Thoracic aorta (tissue), 2 donors: ENCODE results near the gene LIPM. TPM values are rescaled to one million over a fixed set of nuclear protein-coding genes. Genes with fewer than 3 reads are reported as not detected.

Experiments
- ATAC-seq: fragments of 150-250 bp; one replicate; pipeline ENCODE4 v1.8.0; 2017; ENCODE audit warnings: low read depth; ENCODE audit not compliant: insufficient number of reproducible peaks, low FRiP score
- DNase-seq: peaks from one replicate; pipeline ENCODE4 v3.0.0-alpha.2; 2020; ENCODE audit warnings: low spot score
- H3K27ac ChIP-seq, 2 donors: fragments of 200-600 bp; sonication (generic); 1 replicate in 1 of 2; 2 replicates in 1 of 2; pipeline ENCODE4 v1.5.1; 2016; ENCODE audit warnings: mild to moderate bottlenecking in 2 of 2, moderate library complexity in 2 of 2
- H3K27me3 ChIP-seq: fragments of 200-600 bp; sonication (generic); replicated peaks from 2 replicates; pipeline ENCODE4 v1.6.0; 2016; ENCODE audit warnings: mild to moderate bottlenecking; ENCODE audit not compliant: insufficient read depth
- H3K36me3 ChIP-seq: fragments of 200-600 bp; sonication (generic); one replicate; pipeline ENCODE4 v1.5.1; 2016
- H3K4me1 ChIP-seq, 2 donors: fragments of 200-600 bp; sonication (generic); 1 replicate in 1 of 2; 2 replicates in 1 of 2; pipeline versions ENCODE4 v1.5.1 to v1.6.0; 2016; ENCODE audit warnings: low read depth in 2 of 2, mild to moderate bottlenecking in 1 of 2; ENCODE audit not compliant: control insufficient read depth in 1 of 2
- H3K4me3 ChIP-seq: fragments of 200-600 bp; sonication (generic); 2 replicates; pipeline ENCODE4 v1.5.1; 2016; ENCODE audit warnings: mild to moderate bottlenecking
- H3K9me3 ChIP-seq: fragments of 200-600 bp; sonication (generic); 2 replicates; pipeline ENCODE4 v1.5.1; 2016
- CTCF ChIP-seq: fragments of 200-600 bp; sonication (generic); IDR thresholded peaks from one replicate; pipeline ENCODE4 v1.5.1; 2019; ENCODE audit warnings: antibody characterized with exemption
- total RNA-seq, 2 donors: library from RNA; depleted of rRNA; stranded (reverse); fragments of >200 nt; gene quantifications; one replicate each; pipeline versions ENCODE4 v1.1.0 to v1.2.3, GENCODE V29; 2016

The LIPM gene
- total RNA-seq, 2 donors from 2014 or later = not detected

GRCh38 chr10:88781206-88781605 is 21.3 kb upstream of the LIPM start:
- DNase-seq = no peak
- no peak overlapping the region for H3K4me3 ChIP-seq
- H3K27ac ChIP-seq = no peak overlapping the region
- H3K36me3 ChIP-seq = no peaks in the 10 kb centered on the region
- no peak for ATAC-seq
- no peak for TF ChIP-seq CTCF
- H3K9me3 ChIP-seq = no peaks in the 10 kb centered on the region
- H3K27me3 ChIP-seq = no peaks in the 10 kb centered on the region
- H3K4me1 ChIP-seq = no peaks in the 10 kb centered on the region

GRCh38 chr10:88782222-88782621 is 20.3 kb upstream of the LIPM start:
- Histone ChIP-seq H3K36me3 (no peaks in the 10 kb centered on the region), H3K4me3 (no peak overlapping the region), H3K9me3 (no peaks in the 10 kb centered on the region), H3K4me1 (no peaks in the 10 kb centered on the region), H3K27me3 (no peaks in the 10 kb centered on the region), H3K27ac (no peak overlapping the region)
- DNase-seq (no peak), ATAC-seq (no peak)
- no peak for TF ChIP-seq CTCF

GRCh38 chr10:88783724-88784123 is 18.8 kb upstream of the LIPM start:
- ATAC-seq (no peak), DNase-seq (no peak)
- H3K36me3 ChIP-seq = no peaks in the 10 kb centered on the region
- H3K4me1 ChIP-seq = no peaks in the 10 kb centered on the region
- no peak for TF ChIP-seq CTCF
- H3K27me3 ChIP-seq = no peaks in the 10 kb centered on the region
- H3K4me3 ChIP-seq = no peak overlapping the region
- H3K9me3 ChIP-seq = no peaks in the 10 kb centered on the region
- no peak overlapping the region for H3K27ac ChIP-seq

GRCh38 chr10:88786032-88786770 is 16.3 kb upstream of the LIPM start:
- H3K36me3 ChIP-seq = no peaks in the 10 kb centered on the region
- H3K4me3 ChIP-seq = no peak overlapping the region
- no peak for DNase-seq
- H3K9me3 ChIP-seq = no peaks in the 10 kb centered on the region
- TF ChIP-seq CTCF = no peak
- H3K27me3 ChIP-seq = no peaks in the 10 kb centered on the region
- H3K4me1 ChIP-seq = no peaks in the 10 kb centered on the region
- H3K27ac ChIP-seq = no peak overlapping the region
- ATAC-seq = no peak

- Histone ChIP-seq H3K27ac (no peak overlapping the region), H3K27me3 (no peaks in the 10 kb centered on the region)
- TF ChIP-seq CTCF = no peak
Observed at GRCh38 chr10:88787463-88787862, 15.1 kb upstream of the LIPM start.

More at GRCh38 chr10:88787463-88787862, 15.1 kb upstream of the LIPM start:
- no peak for ATAC-seq
- no peaks in the 10 kb centered on the region for H3K9me3 ChIP-seq
- H3K4me1 ChIP-seq = no peaks in the 10 kb centered on the region
- H3K36me3 ChIP-seq = no peaks in the 10 kb centered on the region
- H3K4me3 ChIP-seq = no peak overlapping the region
- no peak for DNase-seq
